ENCODE results near the gene SVEP1.
"Not testable (repeated sequence)": the region's sequence is repeated elsewhere in the genome, so short reads cannot be mapped to it uniquely, and the experiment has no call there.

Gene SVEP1

GRCh38 chr9:110399983-110400382 is 179.6 kb downstream of the SVEP1 start:
- Histone ChIP-seq H3K9ac (ENCODE audit: low read depth in 1 of 2, low read length in 2 of 2) (no peak overlapping the region), H3K4me1 (ENCODE audit: control insufficient read depth in 1 of 2, insufficient read depth in 2 of 2, low read length in 2 of 2) (no peaks in the 10 kb centered on the region), H3K36me3 (ENCODE audit: control insufficient read depth in 1 of 2, insufficient read depth in 2 of 2, low read length in 2 of 2) (no peaks in the 10 kb centered on the region)

GRCh38 chr9:110398992-110399391 is 180.5 kb downstream of the SVEP1 start:
- not testable (repeated sequence) for H3K27me3 ChIP-seq (ENCODE audit: control insufficient read depth in 1 of 2, insufficient read depth in 2 of 2, low read length in 2 of 2); H3K27ac ChIP-seq (ENCODE audit: low read depth, low read length); H3K36me3 ChIP-seq (ENCODE audit: control insufficient read depth in 1 of 2, insufficient read depth in 2 of 2, low read length in 2 of 2); H3K9ac ChIP-seq (ENCODE audit: low read depth in 1 of 2, low read length in 2 of 2); H3K4me3 ChIP-seq (ENCODE audit: low read depth in 1 of 2, low read length in 2 of 2); H3K9me3 ChIP-seq (ENCODE audit: control insufficient read depth in 1 of 2, low read length in 2 of 2); H3K4me1 ChIP-seq (ENCODE audit: control insufficient read depth in 1 of 2, insufficient read depth in 2 of 2, low read length in 2 of 2)

More at GRCh38 chr9:110399983-110400382, 179.6 kb downstream of the SVEP1 start:
- H3K4me3 ChIP-seq (ENCODE audit: low read depth in 1 of 2, low read length in 2 of 2): no peak overlapping the region
- H3K27ac ChIP-seq (ENCODE audit: low read depth, low read length): no peak overlapping the region
- no peaks in the 10 kb centered on the region for H3K27me3 ChIP-seq (ENCODE audit: control insufficient read depth in 1 of 2, insufficient read depth in 2 of 2, low read length in 2 of 2)
- no peaks in the 10 kb centered on the region for H3K9me3 ChIP-seq (ENCODE audit: control insufficient read depth in 1 of 2, low read length in 2 of 2)

- Histone ChIP-seq H3K9me3 (ENCODE audit: control insufficient read depth in 1 of 2, low read length in 2 of 2) (no peaks in the 10 kb centered on the region), H3K9ac (ENCODE audit: low read depth in 1 of 2, low read length in 2 of 2) (no peak overlapping the region), H3K36me3 (ENCODE audit: control insufficient read depth in 1 of 2, insufficient read depth in 2 of 2, low read length in 2 of 2) (no peaks in the 10 kb centered on the region), H3K4me3 (ENCODE audit: low read depth in 1 of 2, low read length in 2 of 2) (no peak overlapping the region), H3K4me1 (ENCODE audit: control insufficient read depth in 1 of 2, insufficient read depth in 2 of 2, low read length in 2 of 2) (peaks cover 5% of the 10 kb centered on the region in 2 donors), H3K27ac (ENCODE audit: low read depth, low read length) (no peak overlapping the region), H3K27me3 (ENCODE audit: control insufficient read depth in 1 of 2, insufficient read depth in 2 of 2, low read length in 2 of 2) (no peaks in the 10 kb centered on the region)
Observed at GRCh38 chr9:110391826-110392485, 187.6 kb downstream of the SVEP1 start.

- Histone ChIP-seq H3K27me3 (ENCODE audit: control insufficient read depth in 1 of 2, insufficient read depth in 2 of 2, low read length in 2 of 2) (no peaks in the 10 kb centered on the region), H3K4me1 (ENCODE audit: control insufficient read depth in 1 of 2, insufficient read depth in 2 of 2, low read length in 2 of 2) (peaks cover 5% of the 10 kb centered on the region in 2 donors), H3K27ac (ENCODE audit: low read depth, low read length) (no peak overlapping the region), H3K36me3 (ENCODE audit: control insufficient read depth in 1 of 2, insufficient read depth in 2 of 2, low read length in 2 of 2) (no peaks in the 10 kb centered on the region), H3K9ac (ENCODE audit: low read depth in 1 of 2, low read length in 2 of 2) (no peak overlapping the region), H3K9me3 (ENCODE audit: control insufficient read depth in 1 of 2, low read length in 2 of 2) (no peaks in the 10 kb centered on the region), H3K4me3 (ENCODE audit: low read depth in 1 of 2, low read length in 2 of 2) (peak overlapping the region; percentile 14 to 25)
Observed at GRCh38 chr9:110389148-110389750, 190.3 kb downstream of the SVEP1 start.

- H3K9me3 ChIP-seq (ENCODE audit: control insufficient read depth in 1 of 2, low read length in 2 of 2): no peaks in the 10 kb centered on the region
- no peaks in the 10 kb centered on the region for H3K4me1 ChIP-seq (ENCODE audit: control insufficient read depth in 1 of 2, insufficient read depth in 2 of 2, low read length in 2 of 2)
- no peak overlapping the region for H3K9ac ChIP-seq (ENCODE audit: low read depth in 1 of 2, low read length in 2 of 2)
- no peak overlapping the region for H3K4me3 ChIP-seq (ENCODE audit: low read depth in 1 of 2, low read length in 2 of 2)
- no peaks in the 10 kb centered on the region for H3K27me3 ChIP-seq (ENCODE audit: control insufficient read depth in 1 of 2, insufficient read depth in 2 of 2, low read length in 2 of 2)
- H3K27ac ChIP-seq (ENCODE audit: low read depth, low read length): no peak overlapping the region
- H3K36me3 ChIP-seq (ENCODE audit: control insufficient read depth in 1 of 2, insufficient read depth in 2 of 2, low read length in 2 of 2): no peaks in the 10 kb centered on the region
Observed at GRCh38 chr9:110383491-110383890, 196.1 kb downstream of the SVEP1 start.

- H3K4me1 ChIP-seq (ENCODE audit: control insufficient read depth in 1 of 2, insufficient read depth in 2 of 2, low read length in 2 of 2): no peaks in the 10 kb centered on the region
- no peaks in the 10 kb centered on the region for H3K27me3 ChIP-seq (ENCODE audit: control insufficient read depth in 1 of 2, insufficient read depth in 2 of 2, low read length in 2 of 2)
- no peak overlapping the region for H3K9ac ChIP-seq (ENCODE audit: low read depth in 1 of 2, low read length in 2 of 2)
- no peak overlapping the region for H3K27ac ChIP-seq (ENCODE audit: low read depth, low read length)
- H3K36me3 ChIP-seq (ENCODE audit: control insufficient read depth in 1 of 2, insufficient read depth in 2 of 2, low read length in 2 of 2): no peaks in the 10 kb centered on the region
- no peaks in the 10 kb centered on the region for H3K9me3 ChIP-seq (ENCODE audit: control insufficient read depth in 1 of 2, low read length in 2 of 2)
- H3K4me3 ChIP-seq (ENCODE audit: low read depth in 1 of 2, low read length in 2 of 2): no peak overlapping the region
Observed at GRCh38 chr9:110382731-110383130, 196.8 kb downstream of the SVEP1 start.

GRCh38 chr9:110371411-110372007 is 208.0 kb downstream of the SVEP1 start:
- no peak overlapping the region for H3K9ac ChIP-seq (ENCODE audit: low read depth in 1 of 2, low read length in 2 of 2)
- H3K27me3 ChIP-seq (ENCODE audit: control insufficient read depth in 1 of 2, insufficient read depth in 2 of 2, low read length in 2 of 2): no peaks in the 10 kb centered on the region
- no peaks in the 10 kb centered on the region for H3K4me1 ChIP-seq (ENCODE audit: control insufficient read depth in 1 of 2, insufficient read depth in 2 of 2, low read length in 2 of 2)
- no peaks in the 10 kb centered on the region for H3K9me3 ChIP-seq (ENCODE audit: control insufficient read depth in 1 of 2, low read length in 2 of 2)
- no peak overlapping the region for H3K4me3 ChIP-seq (ENCODE audit: low read depth in 1 of 2, low read length in 2 of 2)
- H3K27ac ChIP-seq (ENCODE audit: low read depth, low read length): no peak overlapping the region
- H3K36me3 ChIP-seq (ENCODE audit: control insufficient read depth in 1 of 2, insufficient read depth in 2 of 2, low read length in 2 of 2): no peaks in the 10 kb centered on the region

- H3K27me3 ChIP-seq (ENCODE audit: control insufficient read depth in 1 of 2, insufficient read depth in 2 of 2, low read length in 2 of 2): no peaks in the 10 kb centered on the region
- no peak overlapping the region for H3K27ac ChIP-seq (ENCODE audit: low read depth, low read length)
- no peaks in the 10 kb centered on the region for H3K9me3 ChIP-seq (ENCODE audit: control insufficient read depth in 1 of 2, low read length in 2 of 2)
- H3K4me1 ChIP-seq (ENCODE audit: control insufficient read depth in 1 of 2, insufficient read depth in 2 of 2, low read length in 2 of 2): no peaks in the 10 kb centered on the region
- no peak overlapping the region for H3K4me3 ChIP-seq (ENCODE audit: low read depth in 1 of 2, low read length in 2 of 2)
- no peaks in the 10 kb centered on the region for H3K36me3 ChIP-seq (ENCODE audit: control insufficient read depth in 1 of 2, insufficient read depth in 2 of 2, low read length in 2 of 2)
- H3K9ac ChIP-seq (ENCODE audit: low read depth in 1 of 2, low read length in 2 of 2): no peak overlapping the region
Observed at GRCh38 chr9:110370315-110370714, 209.2 kb downstream of the SVEP1 start.

- H3K9me3 ChIP-seq (ENCODE audit: control insufficient read depth in 1 of 2, low read length in 2 of 2): no peaks in the 10 kb centered on the region
- no peak overlapping the region for H3K4me3 ChIP-seq (ENCODE audit: low read depth in 1 of 2, low read length in 2 of 2)
- no peaks in the 10 kb centered on the region for H3K4me1 ChIP-seq (ENCODE audit: control insufficient read depth in 1 of 2, insufficient read depth in 2 of 2, low read length in 2 of 2)
- H3K27me3 ChIP-seq (ENCODE audit: control insufficient read depth in 1 of 2, insufficient read depth in 2 of 2, low read length in 2 of 2): no peaks in the 10 kb centered on the region
- no peak overlapping the region for H3K27ac ChIP-seq (ENCODE audit: low read depth, low read length)
- H3K36me3 ChIP-seq (ENCODE audit: control insufficient read depth in 1 of 2, insufficient read depth in 2 of 2, low read length in 2 of 2): no peaks in the 10 kb centered on the region
- H3K9ac ChIP-seq (ENCODE audit: low read depth in 1 of 2, low read length in 2 of 2): no peak overlapping the region
Observed at GRCh38 chr9:110364451-110364850, 215.1 kb downstream of the SVEP1 start.

GRCh38 chr9:110358992-110359391 is 220.5 kb downstream of the SVEP1 start:
- H3K4me1 ChIP-seq (ENCODE audit: control insufficient read depth in 1 of 2, insufficient read depth in 2 of 2, low read length in 2 of 2); H3K36me3 ChIP-seq (ENCODE audit: control insufficient read depth in 1 of 2, insufficient read depth in 2 of 2, low read length in 2 of 2); H3K9ac ChIP-seq (ENCODE audit: low read depth in 1 of 2, low read length in 2 of 2); H3K27me3 ChIP-seq (ENCODE audit: control insufficient read depth in 1 of 2, insufficient read depth in 2 of 2, low read length in 2 of 2); H3K27ac ChIP-seq (ENCODE audit: low read depth, low read length); H3K9me3 ChIP-seq (ENCODE audit: control insufficient read depth in 1 of 2, low read length in 2 of 2); H3K4me3 ChIP-seq (ENCODE audit: low read depth in 1 of 2, low read length in 2 of 2): not testable (repeated sequence)
